ENCODE data around the gene TMC7.
"Not testable (repeated sequence)": the region's sequence is repeated elsewhere in the genome, so short reads cannot be mapped to it uniquely, and the experiment has no call there.

TMC7 gene

GRCh38 chr16:18979936-18980335, 3.8 kb upstream of the TMC7 start:
- DNase-seq (ENCODE audit: low spot score): no peak

- DNase-seq (ENCODE audit: low spot score): peak; percentile 16
Measured at GRCh38 chr16:18984435-18985005, 786 bp downstream of the TMC7 start.

- DNase-seq (ENCODE audit: low spot score): not testable (repeated sequence)
Measured at GRCh38 chr16:18985256-18985655, 1.5 kb downstream of the TMC7 start.

GRCh38 chr16:18991731-18992130, 8.0 kb downstream of the TMC7 start:
- DNase-seq (ENCODE audit: low spot score): not testable (repeated sequence)

- not testable (repeated sequence) for DNase-seq (ENCODE audit: low spot score)
Measured at GRCh38 chr16:18993531-18993930, 9.8 kb downstream of the TMC7 start.

GRCh38 chr16:18994181-18994580, 10.4 kb downstream of the TMC7 start:
- not testable (repeated sequence) for DNase-seq (ENCODE audit: low spot score)

GRCh38 chr16:18995406-18995805, 11.7 kb downstream of the TMC7 start:
- DNase-seq (ENCODE audit: low spot score): not testable (repeated sequence)

- not testable (repeated sequence) for DNase-seq (ENCODE audit: low spot score)
Measured at GRCh38 chr16:18996536-18996935, 12.8 kb downstream of the TMC7 start.

- DNase-seq (ENCODE audit: low spot score): not testable (repeated sequence)
Measured at GRCh38 chr16:18997001-18997400, 13.3 kb downstream of the TMC7 start.

GRCh38 chr16:18999045-18999393, 15.3 kb downstream of the TMC7 start:
- DNase-seq (ENCODE audit: low spot score): no peak

GRCh38 chr16:19001788-19002187, 18.1 kb downstream of the TMC7 start:
- DNase-seq (ENCODE audit: low spot score): peak; percentile 50

- no peak for DNase-seq (ENCODE audit: low spot score)
Measured at GRCh38 chr16:19003935-19004334, 20.2 kb downstream of the TMC7 start.

GRCh38 chr16:19005561-19006445, 22.1 kb downstream of the TMC7 start:
- DNase-seq (ENCODE audit: low spot score): peak; percentile 21

- no peak for DNase-seq (ENCODE audit: low spot score)
Measured at GRCh38 chr16:19006446-19007315, 22.9 kb downstream of the TMC7 start.

- DNase-seq (ENCODE audit: low spot score): peak; percentile 55
Measured at GRCh38 chr16:19008245-19009169, 24.8 kb downstream of the TMC7 start.

GRCh38 chr16:19011169-19011731, 27.5 kb downstream of the TMC7 start:
- no peak for DNase-seq (ENCODE audit: low spot score)

- DNase-seq (ENCODE audit: low spot score): no peak
Measured at GRCh38 chr16:19014461-19014860, 30.7 kb downstream of the TMC7 start.

- DNase-seq (ENCODE audit: low spot score): no peak
Measured at GRCh38 chr16:19017179-19017578, 33.4 kb downstream of the TMC7 start.

- no peak for DNase-seq (ENCODE audit: low spot score)
Measured at GRCh38 chr16:19020689-19021088, 37.0 kb downstream of the TMC7 start.

GRCh38 chr16:19021747-19022146, 38.0 kb downstream of the TMC7 start:
- DNase-seq (ENCODE audit: low spot score): no peak

GRCh38 chr16:19027416-19027815, 43.7 kb downstream of the TMC7 start:
- DNase-seq (ENCODE audit: low spot score): no peak

All from GM03348 (cell line).